T-helper 2 cell treated with Interferon-gamma antibody and Interleukin-4, amounts not matched to agents 100 ng/mL and 5 ng/mL, for 36 hours (primary cell): ENCODE results near the gene PHEX. TPM values are rescaled to one million over a fixed set of nuclear protein-coding genes. Genes with fewer than 3 reads are reported as not detected.
"Not testable (repeated sequence)": the region's sequence is repeated elsewhere in the genome, so short reads cannot be mapped to it uniquely, and the experiment has no call there.

Experiments
- intact Hi-C: fragments of 100-400 bp; cut with micrococcal nuclease; formaldehyde crosslinking; loops from one replicate; pipeline ENCODE4 v1.15.1; 2023
- total RNA-seq: library from RNA; stranded (reverse); gene quantifications from 2 replicates; pipeline ENCODE4 v1.2.3, GENCODE V29; 2022

Gene PHEX
- total RNA-seq, 1 donor from 2014 or later = 0.18 TPM

DNA sequence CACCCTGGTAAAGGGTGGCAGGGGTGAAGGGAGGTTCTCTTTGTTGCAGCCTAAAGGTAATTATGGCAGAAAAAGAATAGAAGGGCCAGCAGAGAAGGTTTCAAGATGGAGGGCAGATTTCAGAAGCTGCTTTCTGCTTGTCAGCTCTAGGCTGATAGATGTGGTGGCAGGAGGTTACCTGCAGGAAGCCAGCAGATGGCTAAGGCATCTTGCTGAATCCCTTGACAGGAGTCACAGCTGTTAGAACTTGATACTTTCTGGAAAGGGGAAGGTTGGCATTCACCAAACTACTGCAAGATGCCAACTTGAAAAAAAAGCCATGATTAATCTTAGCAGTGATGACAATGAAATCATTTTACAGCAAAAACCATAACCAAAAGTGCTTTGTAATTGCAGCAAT, 171.1 kb downstream of the PHEX start:
- intact Hi-C loops = no loop called here

DNA sequence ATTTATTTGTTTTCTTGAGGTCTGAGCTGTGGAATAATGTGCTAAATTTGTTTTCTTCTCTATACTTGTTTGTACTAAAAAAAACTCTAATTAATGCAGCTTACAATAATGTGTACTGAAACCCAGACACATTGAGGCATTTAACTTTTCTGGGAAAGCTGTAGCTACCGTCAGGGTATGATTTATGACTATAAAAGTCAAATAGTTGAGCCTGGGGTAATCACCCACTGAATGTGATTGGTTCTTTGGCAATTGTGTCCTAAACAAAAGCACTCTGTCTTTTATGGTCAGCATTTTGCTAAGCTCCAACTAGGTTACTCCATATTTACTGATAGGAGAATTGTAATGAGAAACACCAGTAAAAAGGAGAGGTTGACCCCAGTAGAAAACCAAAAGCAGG, 174.7 kb downstream of the PHEX start:
- intact Hi-C loops = no loop called here

- intact Hi-C loops = no loop called here
Observed at GRCh38 chrX:22220941-22221340, 188.8 kb downstream of the PHEX start.

DNA sequence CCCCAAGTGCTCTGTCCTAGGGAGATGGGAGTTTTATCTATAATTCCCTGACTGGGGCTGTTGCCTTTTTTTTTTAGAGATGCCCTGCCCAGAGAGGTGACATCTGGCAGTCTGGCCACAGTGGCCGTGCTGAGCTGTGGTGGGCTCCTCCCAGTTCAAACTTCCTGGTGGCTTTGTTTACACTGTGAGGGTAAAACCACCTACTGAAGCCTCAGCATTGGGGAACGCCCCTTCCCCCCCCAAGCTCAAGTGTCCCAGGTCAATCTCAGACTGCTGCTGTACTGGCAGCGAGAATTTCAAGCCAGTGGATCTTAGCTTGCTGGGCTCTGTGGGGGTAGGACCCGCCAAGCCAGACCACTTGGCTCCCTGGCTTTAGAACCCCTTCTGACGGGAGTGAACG, 202.3 kb downstream of the PHEX start:
- intact Hi-C loops = no loop called here

- intact Hi-C loops = no loop called here
Observed at GRCh38 chrX:22237479-22237878, 205.4 kb downstream of the PHEX start.

GRCh38 chrX:22246620-22247019, 214.5 kb downstream of the PHEX start:
- intact Hi-C loops = no loop called here

- intact Hi-C loops = no loop called here
Observed at GRCh38 chrX:22247169-22247568, 215.0 kb downstream of the PHEX start.

GRCh38 chrX:22248401-22248800, 216.3 kb downstream of the PHEX start:
- intact Hi-C loops = no loop called here

DNA sequence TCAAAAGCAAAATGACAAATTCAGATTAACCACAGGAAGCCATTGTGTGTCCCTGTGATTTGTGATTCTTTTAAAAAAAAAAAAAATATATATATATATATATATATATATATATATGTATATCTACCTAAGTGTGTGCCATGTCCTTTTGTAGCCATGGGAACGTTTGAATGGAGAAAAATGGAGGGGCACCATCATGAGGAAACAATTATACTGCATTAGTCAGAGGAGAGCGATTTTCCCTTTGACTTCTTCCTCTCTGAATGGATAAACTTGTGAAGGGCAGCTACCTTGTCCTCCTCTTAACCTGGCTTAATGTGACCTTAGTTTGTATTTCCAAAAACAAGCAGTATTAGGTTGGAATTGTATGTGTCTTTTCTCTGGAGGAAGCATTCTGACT, 217.2 kb downstream of the PHEX start:
- intact Hi-C loops = no loop called here

GRCh38 chrX:22268706-22269105, 236.6 kb downstream of the PHEX start:
- intact Hi-C loops = no loop called here

DNA sequence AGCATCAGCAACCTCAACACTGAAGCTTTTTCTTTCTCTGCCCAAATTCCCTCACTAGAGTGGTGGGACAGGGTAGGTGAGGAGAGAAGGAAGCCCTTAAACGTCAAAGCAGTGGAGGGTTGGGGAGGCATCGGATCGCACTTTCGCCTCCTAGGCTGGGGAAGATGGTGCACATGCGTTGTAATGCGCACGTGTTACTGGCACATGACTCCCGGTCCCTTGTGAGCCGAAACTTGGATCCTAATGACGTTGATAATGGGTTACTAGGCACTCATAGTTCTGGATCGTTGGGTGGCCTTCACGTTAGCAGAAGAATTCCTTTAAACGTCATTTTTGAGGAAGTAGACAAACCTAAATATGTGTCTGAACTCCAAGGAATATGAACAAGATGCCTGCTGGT, 240.5 kb downstream of the PHEX start, which contains the start of gene CBLL2:
Gene CBLL2 (plus strand): TSS at position 301 of the 400 bp plus-strand sequence. CDS start 79 bp downstream, at position 380.
- intact Hi-C loops = no loop called here

- intact Hi-C loops = no loop called here
Observed at GRCh38 chrX:22273714-22274317, 241.7 kb downstream of the PHEX start.

- intact Hi-C loops = no loop called here
Observed at GRCh38 chrX:22276781-22277180, 244.7 kb downstream of the PHEX start.

DNA sequence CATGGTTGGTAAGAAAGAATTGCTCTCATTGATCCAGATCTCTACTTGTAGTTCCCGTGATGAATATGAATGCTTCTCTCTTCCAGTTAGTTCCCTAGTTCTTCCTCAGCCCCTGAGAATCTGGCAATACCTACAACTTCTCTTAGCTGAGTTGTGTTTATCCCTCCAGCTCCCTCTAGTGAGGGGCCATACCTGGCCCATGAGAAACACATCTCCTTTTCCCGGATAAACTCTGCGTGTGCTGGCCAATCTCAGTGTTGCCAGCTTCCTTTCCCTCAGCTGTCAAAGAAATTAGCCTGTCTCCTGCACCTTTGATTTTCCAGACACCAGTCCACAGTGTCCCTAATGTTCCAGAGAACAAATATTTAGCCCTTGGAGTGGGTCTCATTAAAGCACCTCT, 246.2 kb downstream of the PHEX start:
- intact Hi-C loops = no loop called here

GRCh38 chrX:22289209-22289608, 257.1 kb downstream of the PHEX start:
- intact Hi-C loops = not testable (repeated sequence)

GRCh38 chrX:22296871-22297270, 264.7 kb downstream of the PHEX start:
- intact Hi-C loops = no loop called here

DNA sequence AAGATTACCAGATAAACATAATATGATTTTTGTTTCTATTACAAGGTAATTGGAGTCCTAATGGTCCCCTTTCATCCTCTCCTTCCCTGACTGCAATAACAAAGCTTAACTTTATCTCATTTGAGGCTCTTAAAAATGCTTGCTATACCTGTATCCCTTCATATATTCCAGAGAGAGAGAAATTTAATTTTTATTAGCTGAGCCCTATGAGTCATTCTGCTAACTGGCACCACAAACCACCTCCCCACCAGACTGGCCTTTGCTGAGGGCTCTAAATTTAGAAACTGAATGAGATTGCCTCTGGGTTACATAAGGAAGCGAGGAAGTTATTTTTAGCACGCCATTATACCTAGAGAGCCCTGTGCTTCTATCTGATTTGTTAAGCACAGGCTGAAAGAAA, 268.0 kb downstream of the PHEX start:
- intact Hi-C loops = no loop called here

Other genes starting within 250 kb of the PHEX start
- 9.4 and 10.0 TPM in 2 replicates for gene MBTPS2, start 192.7 kb upstream of the PHEX start, total RNA-seq
- 2.1 and 2.3 TPM in 2 replicates for gene YY2, start 176.3 kb upstream of the PHEX start, total RNA-seq
- gene SMS, start 91.6 kb upstream of the PHEX start, total RNA-seq = 66.8 and 70.7 TPM in 2 replicates
- gene CBLL2, start 240.6 kb downstream of the PHEX start, total RNA-seq = not detected in 2 replicates